Measurements from ENCODE around the gene KISS1R. TPM values are rescaled to one million over a fixed set of nuclear protein-coding genes. Genes with fewer than 3 reads are reported as not detected.
A peak's percentile ranks its signal among the peaks of the same experiment; 100 is the strongest.

The KISS1R gene
- total and polyA plus RNA-seq, 8 donors: 0.16 to 1.0 (median 0.31) TPM; not detected in 2

DNA sequence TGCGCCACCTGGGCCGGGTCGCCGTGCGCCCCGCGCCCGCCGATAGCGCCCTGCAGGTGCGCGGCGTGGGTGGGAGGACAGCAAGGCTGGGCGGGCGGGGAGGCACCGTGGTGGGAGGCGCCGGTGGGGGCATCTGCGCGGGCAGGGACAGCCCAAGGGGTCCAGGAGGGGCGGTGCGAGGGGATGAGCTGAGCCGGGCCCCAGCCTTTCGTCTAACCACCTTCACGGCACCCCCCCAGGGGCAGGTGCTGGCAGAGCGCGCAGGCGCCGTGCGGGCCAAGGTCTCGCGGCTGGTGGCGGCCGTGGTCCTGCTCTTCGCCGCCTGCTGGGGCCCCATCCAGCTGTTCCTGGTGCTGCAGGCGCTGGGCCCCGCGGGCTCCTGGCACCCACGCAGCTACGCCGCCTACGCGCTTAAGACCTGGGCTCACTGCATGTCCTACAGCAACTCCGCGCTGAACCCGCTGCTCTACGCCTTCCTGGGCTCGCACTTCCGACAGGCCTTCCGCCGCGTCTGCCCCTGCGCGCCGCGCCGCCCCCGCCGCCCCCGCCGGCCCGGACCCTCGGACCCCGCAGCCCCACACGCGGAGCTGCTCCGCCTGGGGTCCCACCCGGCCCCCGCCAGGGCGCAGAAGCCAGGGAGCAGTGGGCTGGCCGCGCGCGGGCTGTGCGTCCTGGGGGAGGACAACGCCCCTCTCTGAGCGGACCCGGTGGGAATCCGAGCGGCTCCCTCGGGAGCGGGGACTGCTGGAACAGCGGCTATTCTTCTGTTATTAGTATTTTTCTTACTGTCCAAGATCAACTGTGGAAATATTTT, 3.1 kb downstream of the KISS1R start:
- H3K27me3 ChIP-seq: peaks cover 0 to 10% (median 2%) of the 10 kb centered on the region in 4 donors
- FAIRE-seq: no peak
- TF ChIP-seq CTCF (IDR thresholded peaks at IDR 0.05): no peak
- H3K36me3 ChIP-seq: no peaks in the 10 kb centered on the region
- no peaks in the 10 kb centered on the region for H3K9me3 ChIP-seq
- H3K27ac ChIP-seq: no peak overlapping the region
- intact Hi-C loops (cut with DNase I): loop anchor here in 2 of 3 donors (2.0 to 10.0 kb wide), 3 partner anchors 63 to 149 kb away; partner anchors contain the start of gene WDR18 (in 1 of the 2)
- peak in 4 of 6 donors; percentile 56 to 88 (median 64) for DNase-seq
- peak; percentile 10 to 35 (median 28) for ATAC-seq
- WGBS, 2 donors: 4 to 7% methylated on average over 71 to 83 of the region's 84 CpGs
- H3K4me3 ChIP-seq: peak overlapping the region in 3 of 4 donors; percentile 7 to 31 (median 11)
- H3K4me1 ChIP-seq: peaks cover 13 to 18% (median 15%) of the 10 kb centered on the region in 3 donors

DNA sequence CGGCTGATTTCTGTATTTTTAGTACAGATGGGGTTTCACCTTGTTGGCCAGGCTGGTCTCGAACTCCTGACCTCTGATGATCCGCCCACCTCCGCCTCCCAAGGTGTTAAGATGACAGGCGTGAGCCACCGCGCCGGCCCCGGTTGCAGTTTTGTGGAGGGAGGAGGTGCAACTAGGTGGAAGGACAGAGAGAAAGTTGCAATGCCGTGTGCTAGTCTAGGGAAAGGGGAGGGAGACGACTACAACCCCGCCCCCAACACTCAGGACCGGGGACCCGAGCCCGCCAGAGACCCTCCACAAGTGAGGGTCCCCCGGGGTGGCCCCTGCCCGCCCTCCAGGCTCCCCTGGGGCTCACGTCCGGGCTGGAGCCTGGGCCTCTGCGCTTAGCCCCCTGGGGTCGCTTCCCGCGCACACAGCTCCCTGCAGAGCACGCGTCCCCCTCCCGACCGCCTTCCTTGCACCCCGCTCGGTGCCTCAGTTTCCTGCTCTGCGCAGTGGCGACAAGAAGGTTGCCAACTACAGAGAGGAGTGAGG, 7.5 kb downstream of the KISS1R start:
- peak overlapping the region; percentile 49 to 93 (median 85) for H3K4me3 ChIP-seq
- H3K4me1 ChIP-seq: peaks cover 5% of the 10 kb centered on the region in 3 donors
- intact Hi-C loops (cut with DNase I): loop anchor here in 2 of 3 donors (2.0 to 10.0 kb wide), 2 partner anchors 56 to 60 kb away; partner anchors contain the start of gene WDR18 (in 1 of the 2)
- H3K9me3 ChIP-seq: no peaks in the 10 kb centered on the region
- DNase-seq (peak in 2 of 6 donors; percentile 44 to 80), FAIRE-seq (no peak), ATAC-seq (no peak)
- H3K27ac ChIP-seq: no peak overlapping the region
- TF ChIP-seq CTCF (IDR thresholded peaks at IDR 0.05): no peak
- WGBS, 2 donors: 12 to 14% methylated on average over 30 to 31 of the region's 31 CpGs
- H3K27me3 ChIP-seq: peaks cover 0 to 7% (median 2%) of the 10 kb centered on the region in 4 donors
- H3K36me3 ChIP-seq: no peaks in the 10 kb centered on the region

DNA sequence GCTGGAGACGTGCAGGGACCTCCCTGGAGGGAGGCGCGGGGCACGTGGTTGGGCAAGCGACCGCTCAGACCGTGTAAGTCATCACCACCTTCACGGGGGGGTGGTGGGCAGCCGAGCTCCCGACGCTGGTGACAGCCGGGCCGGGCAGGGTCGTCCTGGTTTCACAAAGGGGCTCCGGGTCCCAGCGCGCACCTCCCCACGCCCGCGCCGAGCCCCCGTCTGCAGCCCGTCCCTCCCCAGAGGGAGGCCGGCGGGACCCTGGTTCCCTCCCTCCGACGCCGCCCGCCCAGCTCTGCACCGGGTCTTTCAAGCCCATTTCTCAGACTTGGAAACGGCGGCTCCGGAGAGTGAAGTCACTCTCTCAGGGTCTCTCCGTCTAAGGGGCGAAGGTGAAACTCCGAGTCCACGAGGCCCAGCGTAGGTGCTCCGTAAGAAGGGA, 8.0 kb downstream of the KISS1R start:
- intact Hi-C loops (cut with DNase I): loop anchor here in 2 of 3 donors (2.0 to 10.0 kb wide), 2 partner anchors 56 to 60 kb away; partner anchors contain the start of gene WDR18 (in 1 of the 2)
- Histone ChIP-seq H3K27ac (peak overlapping the region; percentile 70 to 79 (median 76)), H3K36me3 (no peaks in the 10 kb centered on the region), H3K27me3 (peaks cover 0 to 7% (median 2%) of the 10 kb centered on the region in 4 donors), H3K4me3 (peak overlapping the region; percentile 49 to 93 (median 85)), H3K4me1 (peaks cover 5% of the 10 kb centered on the region in 3 donors), H3K9me3 (no peaks in the 10 kb centered on the region)
- DNase-seq (peak in 2 of 6 donors; percentile 61 to 89), FAIRE-seq (no peak), ATAC-seq (peak; percentile 64 to 68 (median 67))
- TF ChIP-seq CTCF (IDR thresholded peaks at IDR 0.05): no peak
- WGBS, 2 donors: 0 to 1% methylated on average over 35 to 39 of the region's 39 CpGs

GRCh38 chr19:925526-926322, 8.6 kb downstream of the KISS1R start, which contains the start of gene ARID3A:
ARID3A (plus strand) TSS chr19:926035; CDS start chr19:929529, 3,494 bp downstream.
- FAIRE-seq (no peak), ATAC-seq (peak; percentile 83 to 86 (median 84)), DNase-seq (peak; percentile 74 to 90 (median 80))
- peaks cover 0 to 1% (median under 1%) of the 10 kb centered on the region in 4 donors for H3K27me3 ChIP-seq
- no peaks in the 10 kb centered on the region for H3K9me3 ChIP-seq
- no peak for TF ChIP-seq CTCF (IDR thresholded peaks at IDR 0.05)
- peak within 1 kb of the TSS; percentile 70 to 79 (median 76) for H3K27ac ChIP-seq
- WGBS, 2 donors: 0 to 1% methylated on average over 49 to 97 of the region's 97 CpGs
- no peaks in the 10 kb centered on the region for H3K36me3 ChIP-seq
- H3K4me3 ChIP-seq: peak within 1 kb of the TSS; percentile 49 to 93 (median 85)
- intact Hi-C loops (cut with DNase I): loop anchor here in 2 of 3 donors (2.0 to 10.0 kb wide), 2 partner anchors 55 to 59 kb away; partner anchors contain the start of gene WDR18 (in 1 of the 2)
- H3K4me1 ChIP-seq: peaks cover 5% of the 10 kb centered on the region in 3 donors

Measured in pancreas (tissue), 10 donors.